OCI-LY7 (cell line): ENCODE results near the gene RAB6A.

ENCODE experiments used
- CTCF ChIP-seq: fragments of 200-600 bp; sonication (generic); conservative IDR thresholded peaks from 2 replicates; pipeline ENCODE4 v1.5.1; 2014; ENCODE audit warnings: mild to moderate bottlenecking, antibody characterized with exemption, low read length, moderate library complexity, mixed read lengths
- EZH2phosphoT487 ChIP-seq: fragments of 200-600 bp; sonication (generic); IDR thresholded peaks from 2 replicates; pipeline ENCODE4 v1.6.1; 2018; ENCODE audit warnings: low read depth, borderline replicate concordance, mild to moderate bottlenecking, mixed run types, antibody characterized with exemption, low read length, moderate library complexity, mixed read lengths

GRCh38 chr11:73758451-73758850 is 2.4 kb downstream of the RAB6A start:
- TF ChIP-seq CTCF, result no peak
- TF ChIP-seq EZH2phosphoT487, result no peak
